ENCODE measurements around the gene ABTB1.

- TF ChIP-seq CTCF (IDR thresholded peaks at IDR 0.05) = no peak
- TF ChIP-seq POLR2AphosphoS5 (IDR thresholded peaks at IDR 0.05; ENCODE audit: low read depth, low read length) = no peak
Observed at GRCh38 chr3:127692501-127693335, 20.0 kb downstream of the ABTB1 start.

Measured in Panc1 (cell line).